Ascending aorta (tissue), 2 donors: ENCODE data around the gene UQCRC1. TPM values are rescaled to one million over a fixed set of nuclear protein-coding genes. Genes with fewer than 3 reads are reported as not detected.

Source experiments
- DNase-seq, 2 donors: peaks; one replicate each; pipeline ENCODE4 v3.0.0-alpha.2; 2019; ENCODE audit warnings: low spot score in 2 of 2
- H3K27ac ChIP-seq, 2 donors: fragments of 200-600 bp; sonication (generic); one replicate each; pipeline ENCODE4 v1.5.1; 2016 to 2017; ENCODE audit warnings: mild to moderate bottlenecking in 1 of 2
- H3K27me3 ChIP-seq: fragments of 200-600 bp; sonication (generic); one replicate; pipeline ENCODE4 v1.5.1; 2017
- H3K36me3 ChIP-seq, 2 donors: fragments of 200-600 bp; sonication (generic); one replicate each; pipeline ENCODE4 v1.5.1; 2016
- H3K4me1 ChIP-seq, 2 donors: fragments of 200-600 bp; sonication (generic); one replicate each; pipeline ENCODE4 v1.5.1; 2016 to 2017; ENCODE audit warnings: mild to moderate bottlenecking in 1 of 2
- H3K4me3 ChIP-seq, 2 donors: fragments of 200-600 bp; sonication (generic); one replicate each; pipeline ENCODE4 v1.5.1; 2016 to 2017; ENCODE audit warnings: mild to moderate bottlenecking in 1 of 2
- H3K9me3 ChIP-seq, 2 donors: fragments of 200-600 bp; sonication (generic); one replicate each; pipeline ENCODE4 v1.5.1; 2016
- intact Hi-C: fragments of 100-400 bp; cut with DNase I; formaldehyde crosslinking; loops from one replicate; pipeline ENCODE4 v1.15.1; 2023
- total RNA-seq: library from RNA; depleted of rRNA; stranded (reverse); fragments of >200 nt; gene quantifications from one replicate; pipeline ENCODE4 v1.1.0, GENCODE V29; 2016
- TF ChIP-seq, protein P1 (sequence below), 3 experiments: fragments of 200-600 bp in 2 of 3; fragments of 450-650 bp in 1 of 3; sonication (generic) in 2 of 3; IDR thresholded peaks; one replicate each; pipeline ENCODE4 v1.5.1; 2016 to 2019; ENCODE audit warnings: antibody characterized with exemption in 3 of 3, mild to moderate bottlenecking in 1 of 3, moderate library complexity in 1 of 3

The UQCRC1 gene
- total RNA-seq, 1 donor from 2014 or later, result 193 TPM

- H3K9me3 ChIP-seq, result no peaks in the 10 kb centered on the region
- no peak overlapping the region for H3K27ac ChIP-seq
- H3K36me3 ChIP-seq, result peaks cover 60 to 65% of the 10 kb centered on the region in 2 donors
- no peaks in the 10 kb centered on the region for H3K27me3 ChIP-seq
- no peak overlapping the region for H3K4me3 ChIP-seq
- H3K4me1 ChIP-seq, result peaks cover 0 to 22% of the 10 kb centered on the region in 2 donors
- TF ChIP-seq, protein P1, sequence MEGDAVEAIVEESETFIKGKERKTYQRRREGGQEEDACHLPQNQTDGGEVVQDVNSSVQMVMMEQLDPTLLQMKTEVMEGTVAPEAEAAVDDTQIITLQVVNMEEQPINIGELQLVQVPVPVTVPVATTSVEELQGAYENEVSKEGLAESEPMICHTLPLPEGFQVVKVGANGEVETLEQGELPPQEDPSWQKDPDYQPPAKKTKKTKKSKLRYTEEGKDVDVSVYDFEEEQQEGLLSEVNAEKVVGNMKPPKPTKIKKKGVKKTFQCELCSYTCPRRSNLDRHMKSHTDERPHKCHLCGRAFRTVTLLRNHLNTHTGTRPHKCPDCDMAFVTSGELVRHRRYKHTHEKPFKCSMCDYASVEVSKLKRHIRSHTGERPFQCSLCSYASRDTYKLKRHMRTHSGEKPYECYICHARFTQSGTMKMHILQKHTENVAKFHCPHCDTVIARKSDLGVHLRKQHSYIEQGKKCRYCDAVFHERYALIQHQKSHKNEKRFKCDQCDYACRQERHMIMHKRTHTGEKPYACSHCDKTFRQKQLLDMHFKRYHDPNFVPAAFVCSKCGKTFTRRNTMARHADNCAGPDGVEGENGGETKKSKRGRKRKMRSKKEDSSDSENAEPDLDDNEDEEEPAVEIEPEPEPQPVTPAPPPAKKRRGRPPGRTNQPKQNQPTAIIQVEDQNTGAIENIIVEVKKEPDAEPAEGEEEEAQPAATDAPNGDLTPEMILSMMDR (IDR thresholded peaks at IDR 0.05), result no peak
- DNase-seq, result no peak
- intact Hi-C loops, result loop anchor here (10.0 kb wide), 1 partner anchor 157 kb away; no protein-coding TSS in a partner anchor
Observed at GRCh38 chr3:48631516-48632448, 22.3 kb upstream of the UQCRC1 start.

- DNase-seq, result no peak
- Histone ChIP-seq H3K4me1 (peaks cover 0 to 16% of the 10 kb centered on the region in 2 donors), H3K4me3 (no peak overlapping the region), H3K36me3 (peaks cover 69 to 74% of the 10 kb centered on the region in 2 donors), H3K9me3 (no peaks in the 10 kb centered on the region), H3K27me3 (no peaks in the 10 kb centered on the region), H3K27ac (no peak overlapping the region)
- TF ChIP-seq, protein P1 (IDR thresholded peaks at IDR 0.05), result no peak
- intact Hi-C loops, result loop anchor here (10.0 kb wide), 1 partner anchor 156 kb away; no protein-coding TSS in a partner anchor
Observed at GRCh38 chr3:48630833-48631232, 21.4 kb upstream of the UQCRC1 start.

GRCh38 chr3:48630407-48630806 is 21.0 kb upstream of the UQCRC1 start:
- TF ChIP-seq, protein P1 (IDR thresholded peaks at IDR 0.05), result no peak
- H3K36me3 ChIP-seq, result peaks cover 73 to 78% of the 10 kb centered on the region in 2 donors
- intact Hi-C loops, result loop anchor here (10.0 kb wide), 1 partner anchor 156 kb away; no protein-coding TSS in a partner anchor

DNA sequence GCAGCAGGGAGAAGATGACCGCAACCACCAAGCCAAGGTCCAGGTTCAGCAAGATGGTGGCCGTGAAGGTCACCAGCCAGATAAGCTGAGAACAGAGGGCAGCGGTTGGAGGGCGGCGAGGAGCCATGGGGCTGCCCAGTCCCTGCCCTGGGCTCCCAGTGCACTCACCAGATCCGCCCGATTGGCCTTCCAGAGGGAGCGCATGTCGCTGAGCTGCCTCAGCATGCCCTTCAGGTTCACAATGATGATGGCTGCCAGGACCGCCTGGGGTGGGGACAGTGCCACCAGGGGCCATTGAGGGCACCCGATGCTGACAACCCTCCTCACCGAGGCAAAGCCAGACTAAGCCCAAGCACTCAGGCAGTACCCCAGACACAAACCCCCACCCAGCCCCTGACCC is 20.4 kb upstream of the UQCRC1 start:
- Histone ChIP-seq H3K36me3 (peaks cover 76 to 83% of the 10 kb centered on the region in 2 donors), H3K9me3 (no peaks in the 10 kb centered on the region), H3K27me3 (no peaks in the 10 kb centered on the region), H3K4me1 (peaks cover 0 to 15% of the 10 kb centered on the region in 2 donors), H3K27ac (no peak overlapping the region), H3K4me3 (no peak overlapping the region)
- DNase-seq, result no peak
- intact Hi-C loops, result loop anchor here (10.0 kb wide), 1 partner anchor 155 kb away; no protein-coding TSS in a partner anchor
- TF ChIP-seq, protein P1 (IDR thresholded peaks at IDR 0.05), result no peak

More at GRCh38 chr3:48630407-48630806, 21.0 kb upstream of the UQCRC1 start:
- no peak for DNase-seq
- no peaks in the 10 kb centered on the region for H3K9me3 ChIP-seq
- H3K27me3 ChIP-seq, result no peaks in the 10 kb centered on the region
- H3K27ac ChIP-seq, result no peak overlapping the region
- H3K4me1 ChIP-seq, result peaks cover 0 to 15% of the 10 kb centered on the region in 2 donors
- no peak overlapping the region for H3K4me3 ChIP-seq

GRCh38 chr3:48628277-48629017 is 19.0 kb upstream of the UQCRC1 start:
- Histone ChIP-seq H3K36me3 (peaks cover 80 to 91% of the 10 kb centered on the region in 2 donors), H3K27me3 (no peaks in the 10 kb centered on the region)
- TF ChIP-seq, protein P1 (IDR thresholded peaks at IDR 0.05), result no peak

More at GRCh38 chr3:48628277-48629017, 19.0 kb upstream of the UQCRC1 start:
- no peak for DNase-seq
- intact Hi-C loops, result no loop called here
- Histone ChIP-seq H3K27ac (no peak overlapping the region), H3K4me1 (peaks cover 0 to 4% of the 10 kb centered on the region in 2 donors), H3K9me3 (no peaks in the 10 kb centered on the region), H3K4me3 (no peak overlapping the region)
